BLaER1 (cell line): Measurements from ENCODE around the gene TEX14.

Experiments used
- H3K27ac ChIP-seq: shearing (Covaris generic); formaldehyde crosslinking; 2 replicates; pipeline ENCODE4 v1.8.1; 2022
- H3K27me3 ChIP-seq: shearing (Covaris generic); formaldehyde crosslinking; 2 replicates; pipeline ENCODE4 v1.8.1; 2022
- H3K36me3 ChIP-seq: shearing (Covaris generic); formaldehyde crosslinking; 2 replicates; pipeline ENCODE4 v1.8.1; 2022
- H3K4me1 ChIP-seq: shearing (Covaris generic); formaldehyde crosslinking; 2 replicates; pipeline ENCODE4 v1.8.1; 2022
- H3K4me2 ChIP-seq: shearing (Covaris generic); formaldehyde crosslinking; 2 replicates; pipeline ENCODE4 v1.8.1; 2022
- H3K4me3 ChIP-seq: shearing (Covaris generic); formaldehyde crosslinking; 2 replicates; pipeline ENCODE4 v1.8.1; 2022
- H3K9ac ChIP-seq: shearing (Covaris generic); formaldehyde crosslinking; 2 replicates; pipeline ENCODE4 v1.8.1; 2022
- H3K9me3 ChIP-seq: shearing (Covaris generic); formaldehyde crosslinking; 2 replicates; pipeline ENCODE4 v1.8.1; 2022
- H4K20me1 ChIP-seq: shearing (Covaris generic); formaldehyde crosslinking; 2 replicates; pipeline ENCODE4 v1.8.1; 2022
- Cebpa-rat ChIP-seq: shearing (Covaris generic); IDR thresholded peaks from 2 replicates; pipeline ENCODE4 v1.8.1; 2022

The TEX14 gene

DNA sequence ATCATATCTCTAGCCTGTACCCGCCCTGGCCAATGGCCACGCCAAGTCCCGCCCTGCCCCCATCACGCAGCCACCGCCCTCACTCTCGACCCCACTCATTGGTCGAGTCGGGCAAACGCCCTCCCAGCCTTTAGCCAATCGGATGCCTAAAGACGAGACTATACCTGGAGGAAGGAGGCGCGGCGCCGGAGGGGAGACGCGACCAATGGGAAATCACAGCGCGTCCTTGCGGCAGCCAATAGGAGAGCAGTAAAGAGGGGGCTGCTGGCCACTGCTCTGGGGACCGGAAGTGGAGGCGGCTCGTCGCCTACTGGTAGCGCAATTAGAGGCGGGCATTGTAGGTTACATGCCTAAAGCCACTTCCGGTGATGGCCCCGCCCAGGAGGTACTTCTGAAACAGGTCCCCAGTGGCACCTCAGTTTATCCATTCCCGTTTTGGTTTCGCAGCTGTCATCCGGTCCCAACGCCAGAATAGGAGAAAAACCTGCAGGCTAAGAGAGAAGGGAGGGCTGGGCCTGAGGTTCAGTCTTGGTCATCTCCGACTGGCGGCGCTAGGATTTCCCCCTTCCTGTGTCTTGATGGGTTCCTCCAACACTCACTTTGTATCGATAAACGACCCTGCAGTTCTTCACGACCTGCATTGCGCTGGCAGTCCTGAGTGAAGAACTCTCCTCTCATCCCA, 173.8 kb downstream of the TEX14 start:
- Histone ChIP-seq H3K4me1 (peaks cover 53% of the 10 kb centered on the region), H3K4me3 (peak overlapping the region; percentile 72), H3K9me3 (no peaks in the 10 kb centered on the region), H3K4me2 (peak overlapping the region; percentile 90), H3K9ac (peak overlapping the region; percentile 85), H3K36me3 (no peaks in the 10 kb centered on the region), H3K27ac (peak overlapping the region; percentile 90), H4K20me1 (peaks cover 7% of the 10 kb centered on the region), H3K27me3 (no peaks in the 10 kb centered on the region)
- TF ChIP-seq Cebpa-rat: no peak

DNA sequence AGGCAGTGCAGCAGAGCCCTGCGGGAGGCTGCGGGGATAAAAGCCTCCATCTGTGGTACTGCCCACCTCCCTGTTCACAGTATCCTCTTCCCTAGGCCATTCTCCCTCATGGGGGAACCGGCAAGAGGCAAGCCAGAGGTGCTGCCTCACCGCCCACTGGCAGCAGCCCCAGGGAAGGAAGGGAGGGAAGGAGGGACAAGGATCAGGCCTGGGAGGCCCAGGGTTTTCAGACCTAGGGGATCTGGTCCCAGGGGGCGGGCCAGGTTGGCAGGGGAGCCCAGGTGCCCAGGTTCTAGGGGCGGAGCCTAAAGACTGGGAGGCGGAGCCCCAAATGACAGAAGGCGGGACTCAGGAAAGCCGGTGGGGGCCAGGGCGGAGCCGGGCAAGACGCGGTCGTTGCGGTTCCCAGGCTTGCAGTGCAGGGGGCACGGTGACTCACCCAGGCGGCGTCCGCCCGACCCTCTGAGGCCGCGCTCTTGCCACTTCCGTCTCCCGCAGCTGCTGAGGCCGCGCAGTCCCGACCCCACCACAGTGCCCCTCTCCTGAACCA, 174.4 kb downstream of the TEX14 start:
- TF ChIP-seq Cebpa-rat: no peak

DNA sequence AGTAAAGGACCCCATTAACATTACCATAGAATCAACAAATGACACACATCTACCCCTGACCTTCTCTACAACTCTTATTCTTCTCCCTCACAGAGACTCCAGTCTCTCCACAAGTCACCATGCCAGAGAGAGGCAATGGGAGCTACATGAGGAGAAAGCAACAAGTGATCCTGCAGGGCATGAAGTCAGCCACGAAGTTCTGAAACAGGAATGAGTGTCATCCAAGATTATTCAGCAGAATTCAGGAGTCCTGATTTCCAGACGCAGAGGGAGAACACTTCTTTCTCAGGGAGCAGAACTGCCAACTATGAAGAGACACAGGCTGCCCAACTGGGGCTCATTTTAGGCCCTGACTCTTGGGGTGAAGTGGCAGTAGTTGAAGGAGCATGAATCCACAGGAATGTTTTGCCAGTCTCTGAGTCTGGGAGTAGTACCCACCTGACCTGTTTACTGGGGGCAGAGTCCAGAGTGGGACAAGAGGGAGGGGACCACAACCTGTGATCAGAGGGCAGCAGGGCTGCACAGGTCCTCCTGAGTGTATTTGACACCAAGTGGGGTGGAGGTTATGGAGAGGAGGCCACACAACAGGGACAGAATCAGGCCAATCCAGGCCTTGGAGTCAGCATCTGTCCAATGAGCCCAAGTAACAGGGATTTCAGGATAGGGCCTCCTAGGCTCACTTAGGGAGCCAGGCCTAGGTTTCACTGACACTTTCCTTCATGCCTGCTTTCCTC, 175.0 kb downstream of the TEX14 start:
- peaks cover 65% of the 10 kb centered on the region for H3K4me1 ChIP-seq

More for the DNA sequence above, 174.4 kb downstream of the TEX14 start:
- Histone ChIP-seq H4K20me1 (peaks cover 14% of the 10 kb centered on the region), H3K4me3 (peak overlapping the region; percentile 72), H3K9me3 (no peaks in the 10 kb centered on the region), H3K27ac (peak overlapping the region; percentile 86), H3K36me3 (peaks cover 4% of the 10 kb centered on the region), H3K4me1 (peaks cover 59% of the 10 kb centered on the region), H3K9ac (peak overlapping the region; percentile 77), H3K27me3 (no peaks in the 10 kb centered on the region), H3K4me2 (peak overlapping the region; percentile 91)

DNA sequence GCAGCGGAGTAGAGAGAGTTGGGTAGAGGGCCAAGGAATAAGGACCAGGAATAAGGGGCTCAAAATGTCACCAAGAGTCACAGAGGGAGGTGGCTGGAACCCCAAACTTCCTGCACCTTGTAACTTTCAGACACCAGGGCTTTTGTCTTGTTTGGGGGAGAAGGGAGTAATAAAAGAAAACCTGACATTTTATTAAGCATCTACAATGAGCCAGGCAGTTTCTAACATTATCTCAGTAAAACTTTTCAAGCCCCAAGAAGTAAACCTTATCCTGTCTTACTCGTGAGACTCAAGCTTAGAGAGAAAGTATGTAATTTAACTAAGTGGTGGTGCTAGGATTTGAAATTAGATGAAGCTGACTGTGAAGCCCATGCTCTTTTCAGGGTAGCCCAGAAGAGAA, 176.6 kb downstream of the TEX14 start:
- TF ChIP-seq Cebpa-rat: no peak
- peaks cover 67% of the 10 kb centered on the region for H3K4me1 ChIP-seq
- no peaks in the 10 kb centered on the region for H3K27me3 ChIP-seq
- no peaks in the 10 kb centered on the region for H3K9me3 ChIP-seq
- H4K20me1 ChIP-seq: peaks cover 18% of the 10 kb centered on the region
- peak overlapping the region; percentile 95; the same call in 1 of the 2 replicates for H3K9ac ChIP-seq
- H3K36me3 ChIP-seq: peaks cover 25% of the 10 kb centered on the region
- peak overlapping the region; percentile 91 for H3K4me2 ChIP-seq
- peak overlapping the region; percentile 14; the same call in 1 of the 2 replicates for H3K27ac ChIP-seq
- peak overlapping the region; percentile 94 for H3K4me3 ChIP-seq

More for the DNA sequence above, 175.0 kb downstream of the TEX14 start:
- Histone ChIP-seq H4K20me1 (peaks cover 18% of the 10 kb centered on the region), H3K36me3 (peaks cover 10% of the 10 kb centered on the region), H3K4me2 (peak overlapping the region; percentile 91), H3K27ac (peak overlapping the region; percentile 86), H3K27me3 (no peaks in the 10 kb centered on the region), H3K9ac (peak overlapping the region; percentile 77), H3K4me3 (peak overlapping the region; percentile 72), H3K9me3 (no peaks in the 10 kb centered on the region)
- no peak for TF ChIP-seq Cebpa-rat

DNA sequence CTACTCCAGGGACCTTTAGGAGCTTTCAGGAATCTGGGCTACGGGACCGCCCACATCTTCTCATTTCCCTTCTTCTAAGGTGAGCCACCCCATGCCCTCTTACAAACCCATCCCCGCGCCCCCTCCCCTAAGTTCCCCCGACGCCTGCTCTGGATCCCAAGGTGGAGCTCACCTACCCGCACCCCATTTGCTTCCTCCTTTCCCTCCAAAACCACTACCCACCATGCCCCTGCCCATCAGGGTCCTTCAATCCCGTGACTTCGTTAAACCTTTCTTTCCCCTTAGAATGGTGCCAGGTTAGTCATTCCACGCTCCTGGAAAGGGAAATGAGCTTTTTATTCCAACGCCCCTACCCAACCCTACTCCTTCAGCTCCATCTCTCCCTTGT, 177.1 kb downstream of the TEX14 start:
- H3K9me3 ChIP-seq: no peaks in the 10 kb centered on the region
- H3K4me1 ChIP-seq: peaks cover 67% of the 10 kb centered on the region
- peak overlapping the region; percentile 95 for H3K9ac ChIP-seq
- H3K4me2 ChIP-seq: peak overlapping the region; percentile 91
- no peaks in the 10 kb centered on the region for H3K27me3 ChIP-seq
- H4K20me1 ChIP-seq: peaks cover 18% of the 10 kb centered on the region
- peaks cover 31% of the 10 kb centered on the region for H3K36me3 ChIP-seq
- no peak for TF ChIP-seq Cebpa-rat
- peak overlapping the region; percentile 94 for H3K4me3 ChIP-seq
- H3K27ac ChIP-seq: peak overlapping the region; percentile 93; the same call in 1 of the 2 replicates

DNA sequence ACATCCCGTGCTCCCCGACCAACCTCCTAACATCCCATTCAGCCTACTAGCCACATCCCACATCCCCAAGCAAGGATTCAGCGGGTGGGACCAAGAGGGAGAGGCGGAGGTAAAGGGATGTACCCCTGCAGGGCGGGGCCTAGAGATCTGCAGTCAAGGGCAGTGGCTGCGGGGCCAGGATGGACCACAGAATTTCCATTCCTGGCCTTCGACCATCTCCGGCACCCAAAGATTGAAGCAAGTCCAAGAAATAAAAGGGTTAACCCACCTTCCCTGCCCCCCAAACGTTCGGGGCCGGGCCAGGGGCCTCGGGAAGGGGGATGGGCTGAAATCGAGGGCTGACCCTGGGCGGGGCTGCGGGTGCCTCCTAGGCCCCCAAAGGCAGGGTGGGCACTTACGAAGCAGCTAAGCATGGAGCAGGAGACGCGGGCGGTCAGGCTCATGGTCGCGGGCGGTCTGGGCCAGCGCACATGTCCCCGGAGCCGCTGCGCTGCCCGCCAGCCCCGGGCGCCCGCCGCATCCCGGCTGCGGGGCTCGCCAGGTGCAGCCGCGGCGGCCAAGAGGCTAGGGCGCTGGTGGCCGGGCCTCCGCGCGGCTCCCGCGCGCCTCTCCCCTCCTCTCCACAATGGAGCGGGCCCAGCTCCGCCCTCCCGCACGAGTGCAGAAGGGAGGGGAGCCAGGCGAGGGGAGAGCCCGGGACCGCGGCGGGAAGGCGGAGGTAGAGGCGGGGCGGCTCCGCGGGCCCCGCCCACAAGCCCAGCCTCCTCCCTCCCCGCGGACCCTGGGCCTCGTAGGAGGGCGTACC, 177.7 kb downstream of the TEX14 start, which contains the start of gene MTMR4:
Gene MTMR4 (minus strand): TSS at position 674 of the 805 bp plus-strand sequence. CDS start 231 bp downstream, at position 443.
- H3K27ac ChIP-seq: peak within 1 kb of the TSS; percentile 93
- H3K4me1 ChIP-seq: peaks cover 67% of the 10 kb centered on the region
- TF ChIP-seq Cebpa-rat: no peak
- peaks cover 18% of the 10 kb centered on the region for H4K20me1 ChIP-seq
- H3K27me3 ChIP-seq: no peaks in the 10 kb centered on the region
- peaks cover 37% of the 10 kb centered on the region for H3K36me3 ChIP-seq
- peak within 1 kb of the TSS; percentile 91 for H3K4me2 ChIP-seq
- H3K9ac ChIP-seq: peak within 1 kb of the TSS; percentile 95
- no peaks in the 10 kb centered on the region for H3K9me3 ChIP-seq
- H3K4me3 ChIP-seq: peak within 1 kb of the TSS; percentile 94

DNA sequence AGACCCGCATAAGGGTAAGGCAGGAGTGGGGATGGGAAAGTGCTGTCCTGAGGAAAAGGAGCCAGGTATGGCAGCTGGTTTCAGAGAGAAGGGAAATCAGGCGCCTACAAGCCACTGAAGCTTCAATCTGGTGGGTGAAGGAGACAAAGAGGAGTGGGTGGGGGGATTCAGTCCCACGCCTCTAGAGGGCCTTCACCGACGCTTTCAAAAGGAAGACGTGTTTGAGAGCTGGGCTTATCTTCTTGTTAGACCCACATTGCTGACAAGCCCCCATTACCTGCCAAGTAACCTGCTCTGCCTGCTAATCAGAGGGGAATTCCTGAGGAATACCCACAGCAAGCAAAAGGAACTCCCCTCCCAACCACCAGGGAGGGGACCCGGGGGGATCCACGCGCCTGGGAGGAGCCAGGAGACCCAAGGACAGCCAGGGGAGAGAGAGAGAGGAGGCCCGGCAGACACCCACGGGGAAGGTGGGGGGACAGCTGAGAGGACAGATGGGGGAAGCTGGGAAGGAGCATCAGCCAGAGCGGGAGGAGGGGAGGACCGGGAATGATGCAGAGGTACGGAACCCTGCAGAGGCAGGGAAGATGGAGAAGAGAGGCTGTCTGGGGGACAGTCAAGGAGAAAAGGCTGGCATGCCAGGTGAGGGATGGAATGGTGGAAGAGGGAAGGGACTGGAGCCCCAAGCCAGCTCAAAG, 178.4 kb downstream of the TEX14 start:
- peak overlapping the region; percentile 95 for H3K9ac ChIP-seq
- H3K9me3 ChIP-seq: no peaks in the 10 kb centered on the region
- no peak for TF ChIP-seq Cebpa-rat
- peaks cover 44% of the 10 kb centered on the region for H3K36me3 ChIP-seq
- H3K4me3 ChIP-seq: peak overlapping the region; percentile 94
- H3K27ac ChIP-seq: peak overlapping the region; percentile 93
- H3K27me3 ChIP-seq: no peaks in the 10 kb centered on the region
- H4K20me1 ChIP-seq: peaks cover 23% of the 10 kb centered on the region
- peak overlapping the region; percentile 91 for H3K4me2 ChIP-seq
- H3K4me1 ChIP-seq: peaks cover 74% of the 10 kb centered on the region

DNA sequence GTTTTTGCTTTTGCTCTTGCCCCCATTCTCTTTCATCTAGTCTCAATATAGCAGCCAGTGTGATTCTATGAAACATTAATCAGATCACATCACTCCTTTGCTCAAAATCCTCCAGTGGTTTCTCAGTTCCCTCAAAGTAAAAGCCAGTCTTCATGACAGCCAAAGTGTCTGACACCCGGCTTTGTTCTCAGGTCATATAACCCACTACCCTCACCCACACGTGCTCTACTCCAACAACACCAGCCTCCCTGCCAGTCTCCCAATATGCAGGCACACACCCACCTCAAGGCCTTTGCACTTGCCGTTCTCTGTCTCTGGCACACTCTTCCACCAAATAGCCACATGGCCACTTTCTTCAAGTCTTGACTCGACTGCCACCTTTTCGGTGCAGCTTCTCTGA, 181.8 kb downstream of the TEX14 start:
- no peak overlapping the region for H3K9ac ChIP-seq
- no peaks in the 10 kb centered on the region for H3K9me3 ChIP-seq
- peaks cover 69% of the 10 kb centered on the region for H3K4me1 ChIP-seq
- H4K20me1 ChIP-seq: peaks cover 46% of the 10 kb centered on the region
- no peak overlapping the region for H3K4me2 ChIP-seq
- no peaks in the 10 kb centered on the region for H3K27me3 ChIP-seq
- peaks cover 78% of the 10 kb centered on the region for H3K36me3 ChIP-seq
- no peak overlapping the region for H3K4me3 ChIP-seq
- no peak for TF ChIP-seq Cebpa-rat
- H3K27ac ChIP-seq: no peak overlapping the region
